CD4-positive, alpha-beta T cell treated with Interleukin-4 for 1 hour (primary cell): Measurements from ENCODE around the gene CCDC88B.
A peak's percentile ranks its signal among the peaks of the same experiment; 100 is the strongest.
"Not testable (repeated sequence)": the region's sequence is repeated elsewhere in the genome, so short reads cannot be mapped to it uniquely, and the experiment has no call there.

Source experiments
- DNase-seq, 2 donors: peaks; one replicate each; pipeline ENCODE4 v3.0.0-alpha.2; 2020 to 2022

The CCDC88B gene

GRCh38 chr11:64323984-64324383, 16.0 kb upstream of the CCDC88B start:
- DNase-seq, result not testable (repeated sequence)

DNA sequence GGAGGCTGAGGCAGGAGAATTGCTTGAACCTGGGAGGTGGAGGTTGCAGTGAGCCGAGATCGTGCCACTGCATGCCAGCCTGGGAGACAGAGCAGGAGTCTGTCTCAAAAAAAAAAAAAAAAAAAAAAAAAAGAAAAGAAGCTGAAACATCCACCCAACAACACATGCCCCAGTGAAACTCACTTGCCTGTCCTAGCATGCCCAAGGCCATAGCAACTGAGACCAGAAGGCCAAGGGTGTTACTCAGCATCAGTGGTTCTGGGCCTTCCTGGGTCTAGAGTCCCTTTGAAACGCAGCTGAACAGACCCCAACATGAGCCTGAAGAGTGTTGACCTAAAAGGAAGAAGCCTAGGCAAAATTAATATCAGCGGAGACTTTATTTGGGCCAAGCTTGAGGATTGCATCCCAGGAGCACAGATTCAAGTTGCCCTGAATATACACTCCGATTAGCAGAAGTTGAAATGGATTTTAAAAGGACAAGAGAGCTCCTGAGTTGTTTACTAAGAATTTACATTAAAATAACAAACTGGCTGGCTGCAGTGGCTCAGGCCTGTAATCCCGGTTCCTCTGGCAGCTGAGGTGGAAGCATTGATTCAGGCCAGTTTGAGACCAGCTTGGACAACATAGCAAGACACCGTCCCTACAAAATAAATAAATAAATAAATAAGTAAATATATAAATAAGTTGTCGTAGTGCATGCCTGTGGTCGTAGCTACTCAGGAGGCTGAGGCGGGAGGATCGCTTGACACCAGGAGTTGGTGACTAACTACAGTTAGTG, 15.1 kb upstream of the CCDC88B start:
- DNase-seq, result no peak

DNA sequence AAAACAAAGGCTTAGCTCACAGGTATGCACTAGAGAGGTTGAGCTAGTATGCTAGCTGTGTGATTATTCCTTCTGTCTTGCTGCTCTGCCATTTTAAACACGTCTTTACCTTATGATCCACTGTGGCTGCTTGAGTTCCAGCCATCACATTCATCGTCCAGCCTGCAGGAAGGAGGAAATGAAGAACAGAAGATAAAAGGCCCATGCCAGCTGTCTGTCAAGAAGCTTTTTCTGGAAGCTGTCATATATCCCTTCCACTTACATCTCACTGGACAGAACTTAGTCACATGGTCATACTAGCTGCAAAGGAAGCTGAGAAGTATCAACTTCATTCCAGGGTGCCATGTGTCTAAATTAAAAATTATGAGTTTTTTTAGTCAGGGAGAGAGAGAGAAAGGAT, 12.6 kb upstream of the CCDC88B start:
- no peak for DNase-seq

GRCh38 chr11:64327993-64328392, 12.0 kb upstream of the CCDC88B start:
- DNase-seq, result no peak

DNA sequence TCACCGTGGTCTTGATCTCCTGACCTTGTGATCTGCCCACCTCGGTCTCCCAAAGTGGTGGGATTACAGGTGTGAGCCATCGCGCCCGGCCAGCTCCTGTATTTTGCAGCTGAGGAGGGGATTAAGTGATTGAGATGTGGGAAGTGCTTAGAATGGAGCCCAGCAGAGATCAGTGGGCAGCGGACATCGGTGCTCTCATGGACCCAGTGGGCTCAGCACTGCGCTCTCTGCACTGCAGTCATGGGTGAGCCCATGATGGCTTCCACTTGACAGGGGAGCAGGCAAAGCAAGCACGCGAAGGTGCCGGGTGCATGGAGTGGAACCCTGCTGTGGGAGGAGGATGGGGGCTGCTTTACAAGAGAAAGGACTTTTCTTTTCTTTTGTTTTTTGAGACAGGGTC, 9.1 kb upstream of the CCDC88B start:
- DNase-seq, result no peak

DNA sequence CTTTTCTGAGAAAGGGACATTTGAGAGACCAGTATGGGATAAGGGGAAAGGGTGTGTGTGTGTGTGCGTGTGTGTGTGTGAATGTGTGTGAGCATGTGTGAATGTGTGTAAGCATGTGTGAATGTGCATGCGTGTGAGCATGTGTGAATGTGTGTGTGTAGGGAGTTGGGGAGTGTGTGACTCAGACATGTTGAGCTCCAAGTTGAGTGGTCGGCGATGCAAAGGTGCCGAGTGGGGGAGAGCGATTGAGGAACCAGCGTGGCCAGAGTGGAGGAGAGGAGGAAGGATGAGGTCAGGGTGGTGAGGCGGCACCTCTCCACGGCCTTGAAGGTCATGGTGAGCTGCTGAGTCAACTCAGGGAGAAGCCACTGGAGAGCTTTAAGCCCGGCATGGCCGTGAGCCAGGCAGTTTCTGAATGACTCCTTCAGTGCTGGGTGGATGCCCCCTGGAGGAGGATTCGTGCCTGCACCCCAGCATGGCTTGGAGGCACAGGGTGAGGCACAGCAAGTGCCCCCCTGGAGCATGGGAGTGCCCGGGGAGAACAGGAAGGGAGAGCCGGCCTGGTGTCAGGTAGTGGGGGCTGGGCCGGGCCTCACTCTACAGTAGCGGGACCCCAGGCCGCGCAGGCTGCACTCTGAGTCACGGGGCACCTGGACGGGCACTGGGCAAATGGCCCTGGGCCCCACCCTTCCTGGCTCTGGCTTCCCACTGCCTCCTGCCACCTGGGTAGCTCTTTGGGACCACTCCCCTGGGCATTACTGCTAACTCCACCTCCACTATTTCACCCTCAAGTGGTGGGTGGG, 8.2 kb upstream of the CCDC88B start:
- peak; percentile 73 to 84 for DNase-seq

- no peak for DNase-seq
Measured at GRCh38 chr11:64333556-64333955, 6.4 kb upstream of the CCDC88B start.

DNA sequence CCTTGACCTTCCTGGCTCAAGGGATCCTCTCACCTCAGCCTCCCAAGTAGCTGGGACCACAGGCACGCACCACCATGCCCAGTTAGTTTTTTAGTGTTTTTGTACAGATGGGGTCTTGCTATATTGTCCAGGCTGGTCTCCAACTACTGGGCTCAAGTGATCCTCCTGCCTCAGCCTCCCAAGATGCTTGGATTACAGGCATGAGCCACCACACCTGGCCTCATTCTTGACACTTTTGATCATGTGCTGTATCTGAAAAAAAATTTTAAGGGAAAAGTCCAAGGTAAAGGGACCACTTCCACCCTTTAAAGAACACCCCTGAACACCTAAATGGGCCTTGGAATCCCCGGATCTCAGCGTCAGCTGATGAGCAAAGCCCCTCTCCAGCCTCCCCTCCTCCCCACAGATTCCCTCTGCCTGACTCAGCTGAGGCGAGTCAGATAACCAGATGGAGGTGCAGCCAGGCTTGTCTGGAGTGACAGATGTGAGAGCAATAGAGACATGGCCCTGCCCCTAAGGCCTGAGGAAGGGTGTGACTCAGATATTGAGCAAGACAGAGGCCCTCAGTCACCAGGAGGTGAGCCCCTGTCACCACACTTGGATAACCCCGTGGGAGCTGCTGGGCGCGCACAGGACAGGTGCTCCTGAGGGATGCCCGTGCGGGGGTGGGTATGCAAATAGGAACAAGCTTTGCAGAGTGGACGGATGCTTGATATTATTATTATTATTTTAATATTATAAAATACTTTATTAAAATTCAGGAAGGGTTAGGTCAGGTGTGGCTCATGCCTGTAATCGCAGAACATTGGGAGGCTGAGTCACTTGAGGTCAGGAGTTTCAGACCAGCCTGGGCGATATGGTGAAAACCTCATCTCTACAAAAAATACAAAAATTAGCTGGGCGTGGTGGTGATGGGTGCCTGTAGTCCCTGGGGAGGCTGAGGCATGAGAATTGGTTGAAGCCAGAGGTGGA, 5.0 kb upstream of the CCDC88B start:
- peak in 1 of 2 donors; percentile 74 for DNase-seq

DNA sequence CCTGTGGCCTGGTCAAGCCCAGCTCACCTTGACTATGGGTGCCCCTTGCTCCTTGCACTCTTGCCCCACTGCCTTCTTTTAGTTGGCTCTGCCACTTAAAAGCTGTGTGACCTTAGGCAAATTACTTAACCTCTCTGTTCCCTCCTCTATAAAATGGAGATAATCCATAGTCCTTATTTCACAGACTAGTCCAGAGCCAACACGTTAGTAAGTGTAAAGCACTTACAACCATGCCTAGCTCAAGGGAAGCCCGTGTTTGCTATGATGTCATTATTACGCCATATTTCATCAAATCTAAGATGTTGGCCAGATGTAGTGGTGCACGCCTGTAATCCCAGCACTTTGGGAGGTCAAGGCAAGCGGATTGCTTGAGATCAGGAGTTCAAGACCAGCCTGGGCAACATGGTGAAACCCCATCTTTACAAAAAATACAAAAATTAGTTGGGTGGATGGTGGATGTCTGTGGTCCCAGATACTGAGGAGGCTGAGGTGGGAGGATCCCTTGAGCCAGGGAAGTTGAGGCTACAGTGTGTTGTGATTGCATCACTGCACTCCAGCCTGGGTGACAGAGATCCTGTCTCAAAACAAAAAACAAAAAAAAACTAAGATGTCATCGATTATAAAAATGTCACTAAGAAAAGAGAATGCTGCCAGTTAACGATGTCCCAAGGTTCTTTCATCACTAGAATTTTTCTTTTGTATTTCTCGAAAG, 2.3 kb upstream of the CCDC88B start:
- no peak for DNase-seq

GRCh38 chr11:64338716-64339115, 1.3 kb upstream of the CCDC88B start:
- DNase-seq, result no peak

DNA sequence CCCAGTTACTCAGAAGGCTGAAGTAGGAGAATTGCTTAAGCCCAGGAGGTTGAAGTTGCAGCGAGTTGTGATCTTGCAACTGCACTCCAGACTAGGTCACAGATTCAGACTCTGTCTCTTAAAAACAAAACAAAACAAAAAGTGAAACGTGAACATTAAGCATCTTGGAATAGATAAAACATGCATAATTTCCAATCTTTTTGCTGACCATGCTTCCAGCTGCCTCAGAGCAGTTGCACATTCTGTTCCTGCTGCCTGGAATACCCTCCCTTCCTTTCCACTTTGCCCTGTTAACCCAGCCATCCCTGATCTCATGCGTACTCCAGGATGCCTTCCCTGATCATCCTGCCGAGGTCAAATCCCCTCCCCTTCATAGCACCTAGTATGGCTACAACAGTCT, 718 bp upstream of the CCDC88B start:
- no peak for DNase-seq

DNA sequence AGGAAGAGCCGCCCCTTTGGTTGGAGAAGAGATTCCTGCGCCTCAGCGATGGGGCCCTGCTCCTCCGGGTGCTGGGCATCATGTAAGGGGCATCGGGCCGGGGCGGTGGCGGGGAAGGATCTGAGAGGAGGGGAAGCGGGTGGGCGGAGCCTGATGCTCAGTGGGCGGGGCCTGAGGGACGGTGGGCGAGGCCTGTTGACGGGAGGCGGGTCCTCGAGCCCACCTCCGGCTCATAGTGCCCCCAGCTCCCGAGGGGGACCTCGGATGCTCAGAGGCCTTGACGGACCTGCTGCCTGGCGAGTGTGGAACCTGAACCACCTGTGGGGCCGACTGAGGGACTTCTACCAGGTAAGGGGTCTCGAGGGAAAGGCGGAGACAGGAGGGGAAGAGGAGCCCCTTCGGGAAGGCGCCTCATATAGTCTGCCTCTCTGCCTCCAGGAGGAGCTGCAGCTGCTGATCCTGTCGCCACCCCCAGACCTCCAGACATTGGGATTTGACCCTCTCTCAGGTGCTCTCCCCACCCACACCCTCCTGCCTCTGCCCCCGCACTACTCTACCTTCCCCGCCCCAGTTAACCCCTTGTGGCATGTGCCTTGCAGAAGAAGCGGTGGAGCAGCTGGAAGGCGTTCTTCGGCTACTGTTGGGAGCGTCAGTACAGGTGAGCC, 799 bp downstream of the CCDC88B start:
- peak; percentile 77 to 80 for DNase-seq

- no peak for DNase-seq
Measured at GRCh38 chr11:64341429-64341828, 1.4 kb downstream of the CCDC88B start.

GRCh38 chr11:64341851-64342791, 2.1 kb downstream of the CCDC88B start:
- peak; percentile 91 to 93 for DNase-seq

DNA sequence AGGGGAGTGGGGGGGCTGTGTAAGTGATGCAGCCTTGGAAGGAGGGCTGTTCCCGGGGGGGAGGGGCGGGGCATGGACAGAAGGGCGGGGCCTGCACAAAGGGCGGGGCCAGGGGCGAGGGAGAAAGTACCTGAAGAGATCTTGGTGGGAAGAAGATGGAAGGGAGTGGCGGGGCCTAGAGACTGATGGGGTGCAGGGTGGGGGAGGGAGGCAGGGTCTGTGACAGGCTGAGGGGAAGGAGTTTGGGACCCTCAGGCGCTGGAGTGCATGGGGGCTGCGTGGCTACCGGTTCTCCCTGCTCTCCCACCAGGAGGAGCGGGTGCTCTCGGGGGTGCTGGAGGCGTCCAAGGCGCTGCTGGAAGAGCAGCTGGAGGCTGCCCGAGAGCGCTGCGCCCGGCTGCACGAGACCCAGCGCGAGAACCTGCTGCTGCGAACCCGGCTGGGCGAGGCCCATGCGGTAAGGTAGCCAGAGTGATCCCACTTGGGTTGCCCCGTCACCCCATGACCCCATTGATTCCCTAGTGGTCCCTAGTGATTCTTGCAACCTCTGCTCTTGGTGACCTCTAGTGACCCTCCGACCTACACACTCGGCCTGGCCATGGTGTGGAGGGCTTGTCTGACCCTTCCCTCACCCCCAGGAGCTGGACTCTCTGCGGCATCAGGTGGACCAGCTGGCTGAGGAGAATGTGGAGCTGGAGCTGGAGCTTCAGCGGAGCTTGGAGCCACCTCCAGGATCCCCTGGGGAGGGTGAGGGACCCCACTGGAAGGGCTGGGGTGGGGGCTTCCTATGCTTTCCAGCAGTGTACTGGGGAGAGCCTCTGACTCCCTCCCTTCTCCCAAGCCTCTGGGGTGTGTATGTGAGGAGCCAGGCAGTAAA, 3.1 kb downstream of the CCDC88B start:
- DNase-seq, result no peak

GRCh38 chr11:64343767-64344559, 4.0 kb downstream of the CCDC88B start:
- DNase-seq, result no peak

GRCh38 chr11:64344787-64345186, 4.8 kb downstream of the CCDC88B start:
- DNase-seq, result no peak

DNA sequence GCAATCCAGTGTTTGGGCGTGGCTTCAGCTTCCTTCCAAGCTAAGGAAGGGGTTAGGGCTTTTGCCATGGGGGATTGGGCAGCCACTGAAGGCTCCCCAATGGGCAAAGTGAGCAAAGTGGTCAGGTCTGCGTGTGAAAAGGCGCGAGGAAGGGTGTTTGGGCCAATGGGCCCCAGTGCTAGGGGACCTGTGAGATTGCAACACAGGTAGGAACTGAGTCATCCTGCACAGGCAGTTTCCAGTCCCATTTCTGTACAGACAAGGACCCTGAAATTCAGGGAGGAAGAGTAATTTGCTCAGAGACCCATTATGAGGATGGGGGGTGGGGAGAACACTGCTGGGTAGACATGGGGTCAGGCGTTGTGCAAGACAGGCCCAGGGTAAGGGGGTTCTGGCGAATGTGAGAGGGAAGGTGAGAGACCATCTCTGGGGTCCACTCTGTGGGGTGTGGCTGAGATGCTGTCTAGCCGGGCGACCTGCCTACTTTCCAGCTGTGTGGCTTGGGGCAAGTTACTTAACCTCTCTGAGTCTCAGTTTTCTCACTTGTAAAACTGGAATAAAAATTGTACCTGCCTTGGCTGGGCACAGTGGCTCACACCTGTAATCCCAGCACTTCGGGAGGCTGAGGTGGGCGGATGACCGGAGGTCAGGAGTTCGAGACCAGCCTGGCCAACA, 7.3 kb downstream of the CCDC88B start:
- no peak for DNase-seq
